Uterus (tissue), 4 donors: ENCODE measurements around the gene NANOS1. TPM values are rescaled to one million over a fixed set of nuclear protein-coding genes. Genes with fewer than 3 reads are reported as not detected.

Experiments
- DNase-seq, 2 donors: peaks; one replicate each; pipeline ENCODE4 v3.0.0-alpha.2; 2019 to 2020
- H3K27ac ChIP-seq, 2 donors: fragments of 200-600 bp; sonication (generic); 1 replicate in 1 of 2; 2 replicates in 1 of 2; pipeline ENCODE4 v1.5.1; 2016 to 2018
- H3K27me3 ChIP-seq, 2 donors: fragments of 200-600 bp; sonication (generic); one replicate each; pipeline ENCODE4 v1.5.1; 2018 to 2019; ENCODE audit warnings: control low read depth in 1 of 2
- H3K36me3 ChIP-seq, 2 donors: fragments of 200-600 bp; sonication (generic); one replicate each; pipeline ENCODE4 v1.5.1; 2019; ENCODE audit warnings: control low read depth in 1 of 2
- H3K4me1 ChIP-seq, 2 donors: fragments of 200-600 bp; sonication (generic); one replicate each; pipeline ENCODE4 v1.5.1; 2018 to 2019; ENCODE audit warnings: control low read depth in 1 of 2
- H3K4me3 ChIP-seq, 2 donors: fragments of 200-600 bp; sonication (generic); 1 replicate in 1 of 2; 2 replicates in 1 of 2; pipeline ENCODE4 v1.5.1; 2018 to 2019; ENCODE audit warnings: mild to moderate bottlenecking in 1 of 2
- H3K9me3 ChIP-seq, 2 donors: fragments of 200-600 bp; sonication (generic); one replicate each; pipeline ENCODE4 v1.5.1; 2019; ENCODE audit warnings: control low read depth in 1 of 2
- CTCF ChIP-seq, 4 experiments: fragments of 200-600 bp in 2 of 4; fragments of 450-650 bp in 2 of 4; sonication (generic) in 2 of 4; IDR thresholded peaks; one replicate each; pipeline ENCODE4 v1.5.1; 2016 to 2019; ENCODE audit warnings: antibody characterized with exemption in 4 of 4, mild to moderate bottlenecking in 2 of 4, moderate library complexity in 1 of 4
- POLR2A ChIP-seq, 2 donors: fragments of 450-650 bp; IDR thresholded peaks; one replicate each; pipeline ENCODE4 v1.6.1; 2016; ENCODE audit warnings: antibody characterized with exemption in 2 of 2, mild to moderate bottlenecking in 1 of 2, moderate library complexity in 1 of 2
- intact Hi-C: fragments of 100-400 bp; cut with DNase I; formaldehyde crosslinking; loops from one replicate; pipeline ENCODE4 v1.15.1; 2023; ENCODE audit warnings: low total_unique reads
- total RNA-seq, 4 donors: library from RNA; depleted of rRNA in 3 of 4; stranded (reverse); fragments of >200 nt in 3 of 4; gene quantifications; one replicate each; pipeline versions ENCODE4 v1.1.0 to v1.2.4, GENCODE V29; 2014 to 2023
- donor health status: DM: yes; HTN: yes; CAD: no.

The NANOS1 gene
- total RNA-seq, 4 donors from 2014 or later: 0.29 to 4.5 (median 2.1) TPM

- Histone ChIP-seq H3K27ac (no peak overlapping the region), H3K9me3 (no peaks in the 10 kb centered on the region), H3K4me3 (peak overlapping the region; percentile 8 to 61), H3K4me1 (peaks cover 0 to 4% of the 10 kb centered on the region in 2 donors), H3K27me3 (no peaks in the 10 kb centered on the region), H3K36me3 (no peaks in the 10 kb centered on the region)
- intact Hi-C loops: no loop called here
- TF ChIP-seq POLR2A (IDR thresholded peaks at IDR 0.05) (no peak), CTCF (IDR thresholded peaks at IDR 0.05) (no peak)
- no peak for DNase-seq
These were observed 1.1 kb downstream of the NANOS1 start for GRCh38 chr10:119030421-119031250.

GRCh38 chr10:119031496-119032059 lies 2.1 kb downstream of the NANOS1 start:
- no peaks in the 10 kb centered on the region for H3K36me3 ChIP-seq
- TF ChIP-seq CTCF (IDR thresholded peaks at IDR 0.05) (no peak), POLR2A (IDR thresholded peaks at IDR 0.05) (no peak)
- no peaks in the 10 kb centered on the region for H3K4me1 ChIP-seq
- no peak overlapping the region for H3K27ac ChIP-seq
- no peaks in the 10 kb centered on the region for H3K27me3 ChIP-seq
- no peaks in the 10 kb centered on the region for H3K9me3 ChIP-seq
- no peak overlapping the region for H3K4me3 ChIP-seq
- DNase-seq: no peak
- intact Hi-C loops: no loop called here

GRCh38 chr10:119039161-119039560 lies 9.6 kb downstream of the NANOS1 start:
- DNase-seq: no peak
- TF ChIP-seq POLR2A (IDR thresholded peaks at IDR 0.05) (no peak), CTCF (IDR thresholded peaks at IDR 0.05) (no peak)
- no peaks in the 10 kb centered on the region for H3K36me3 ChIP-seq
- H3K9me3 ChIP-seq: no peaks in the 10 kb centered on the region
- intact Hi-C loops: no loop called here
- H3K4me3 ChIP-seq: no peak overlapping the region
- no peaks in the 10 kb centered on the region for H3K4me1 ChIP-seq
- no peaks in the 10 kb centered on the region for H3K27me3 ChIP-seq
- no peak overlapping the region for H3K27ac ChIP-seq

GRCh38 chr10:119041326-119041725 lies 11.8 kb downstream of the NANOS1 start:
- DNase-seq: no peak
- H3K9me3 ChIP-seq: no peaks in the 10 kb centered on the region
- intact Hi-C loops: no loop called here
- H3K4me3 ChIP-seq: no peak overlapping the region
- H3K27ac ChIP-seq: no peak overlapping the region
- TF ChIP-seq POLR2A (IDR thresholded peaks at IDR 0.05) (no peak), CTCF (IDR thresholded peaks at IDR 0.05) (no peak)
- H3K27me3 ChIP-seq: no peaks in the 10 kb centered on the region
- no peaks in the 10 kb centered on the region for H3K36me3 ChIP-seq
- no peaks in the 10 kb centered on the region for H3K4me1 ChIP-seq

GRCh38 chr10:119042169-119042568 lies 12.7 kb downstream of the NANOS1 start:
- intact Hi-C loops: no loop called here
- H3K9me3 ChIP-seq: no peaks in the 10 kb centered on the region
- TF ChIP-seq POLR2A (IDR thresholded peaks at IDR 0.05): no peak
- TF ChIP-seq CTCF (IDR thresholded peaks at IDR 0.05): no peak
- no peaks in the 10 kb centered on the region for H3K36me3 ChIP-seq
- no peaks in the 10 kb centered on the region for H3K27me3 ChIP-seq
- H3K4me1 ChIP-seq: no peaks in the 10 kb centered on the region
- no peak for DNase-seq
- H3K27ac ChIP-seq: no peak overlapping the region
- no peak overlapping the region for H3K4me3 ChIP-seq
